GM19238 (cell line): Measurements from ENCODE around the gene CFAP43.

Experiments
- DNase-seq: peaks from one replicate; pipeline ENCODE4 v3.0.0; 2011; ENCODE audit warnings: low spot score; ENCODE audit not compliant: insufficient read length

CFAP43 gene

GRCh38 chr10:104098358-104098925 lies 133.7 kb downstream of the CFAP43 start:
- DNase-seq = no peak

GRCh38 chr10:104096692-104097091 lies 135.5 kb downstream of the CFAP43 start:
- DNase-seq = no peak

DNA sequence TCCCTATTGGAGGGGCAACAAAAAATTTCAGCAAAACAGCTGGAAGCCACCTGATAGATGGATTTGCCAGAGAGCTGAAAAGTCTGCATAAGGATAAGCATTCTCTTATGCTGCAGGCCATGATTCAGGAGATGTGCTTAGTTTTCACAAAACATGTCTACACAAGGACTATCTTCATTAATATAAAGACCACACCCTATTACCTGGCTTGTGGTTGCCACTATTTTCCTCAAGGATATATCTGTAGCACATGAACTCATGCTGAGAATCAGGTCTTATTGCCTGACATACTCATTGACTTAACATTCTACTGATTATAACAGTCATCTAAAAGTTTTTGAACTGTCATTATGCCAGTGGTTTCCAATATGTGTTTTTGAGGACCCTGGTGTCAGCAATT lies 139.4 kb downstream of the CFAP43 start:
- no peak for DNase-seq

- no peak for DNase-seq
These were observed 141.6 kb downstream of the CFAP43 start for GRCh38 chr10:104090611-104091010.

DNA sequence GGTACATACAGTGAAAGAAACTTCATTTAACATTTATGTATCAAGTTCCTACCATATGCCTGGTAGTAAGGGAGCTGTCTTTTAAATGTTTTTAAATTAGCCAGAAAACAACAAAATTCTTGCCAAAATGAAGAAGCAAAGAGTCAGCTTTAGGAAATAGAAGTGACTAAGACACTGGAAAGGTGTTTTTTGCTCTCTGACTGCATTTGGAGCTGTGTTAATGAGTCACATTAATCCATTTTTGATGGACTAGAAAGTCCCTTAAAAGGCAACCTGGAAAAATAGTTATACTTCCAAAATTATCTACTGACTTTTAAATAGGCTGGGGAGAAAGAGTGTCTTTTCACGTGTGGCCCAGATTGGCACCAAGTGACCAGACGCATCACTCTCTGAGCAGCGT lies 142.5 kb downstream of the CFAP43 start:
- no peak for DNase-seq

DNA sequence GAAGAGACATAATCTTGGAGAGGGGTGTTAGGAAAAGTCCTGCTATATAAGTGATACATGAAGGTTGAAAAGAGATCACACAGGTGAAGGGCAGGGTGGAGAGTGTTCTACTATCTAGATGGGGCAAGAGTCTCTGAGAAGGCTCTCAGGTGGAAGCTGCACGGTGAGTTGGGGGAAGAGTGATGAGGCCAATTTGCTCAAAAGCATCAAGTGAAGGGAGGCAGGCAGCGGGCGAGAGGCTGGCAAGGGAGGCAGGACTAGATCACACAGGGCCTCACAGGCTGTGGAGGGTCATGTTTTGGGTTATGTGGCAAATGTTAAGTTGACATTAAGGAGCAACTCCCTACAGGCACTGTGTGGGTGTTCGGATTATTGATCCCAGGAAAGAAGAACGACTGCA lies 143.9 kb downstream of the CFAP43 start:
- no peak for DNase-seq

GRCh38 chr10:104085801-104086400 lies 146.3 kb downstream of the CFAP43 start, which contains the start of gene COL17A1:
COL17A1 (minus strand) TSS chr10:104085880; CDS start chr10:104080673, 5,207 bp downstream.
- no peak for DNase-seq

DNA sequence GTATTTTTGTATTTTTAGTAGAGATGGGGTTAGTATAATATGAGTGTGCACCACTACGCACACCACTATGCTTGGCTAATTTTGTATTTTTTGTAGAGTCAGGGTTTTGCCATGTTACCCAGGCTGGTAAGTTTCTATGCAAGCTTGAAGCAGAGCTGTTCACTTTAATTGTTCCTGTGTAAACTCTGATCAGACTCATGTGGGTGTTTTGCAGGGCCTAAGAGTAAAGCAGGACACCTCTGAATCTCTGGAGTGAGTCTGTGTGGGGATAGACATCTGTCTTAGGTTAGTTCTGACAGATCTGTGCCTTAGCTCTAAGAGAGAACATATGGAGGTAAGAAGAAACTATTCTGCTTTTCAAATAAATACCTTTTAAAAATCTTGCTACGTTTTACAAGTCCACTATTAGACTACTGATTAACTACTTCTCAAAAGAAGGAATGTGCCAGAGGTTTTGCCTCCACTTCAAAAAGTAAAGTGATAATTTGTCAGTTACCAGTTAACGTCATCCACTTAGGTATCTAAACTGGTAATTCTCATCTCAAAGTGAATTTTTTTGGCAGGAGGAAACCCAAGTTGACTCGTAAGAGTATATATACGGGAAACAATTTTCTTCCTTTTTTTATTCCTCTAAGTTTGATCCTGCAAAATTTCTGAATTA lies 147.6 kb downstream of the CFAP43 start:
- no peak for DNase-seq

GRCh38 chr10:104081998-104082397 lies 150.2 kb downstream of the CFAP43 start:
- DNase-seq = no peak

DNA sequence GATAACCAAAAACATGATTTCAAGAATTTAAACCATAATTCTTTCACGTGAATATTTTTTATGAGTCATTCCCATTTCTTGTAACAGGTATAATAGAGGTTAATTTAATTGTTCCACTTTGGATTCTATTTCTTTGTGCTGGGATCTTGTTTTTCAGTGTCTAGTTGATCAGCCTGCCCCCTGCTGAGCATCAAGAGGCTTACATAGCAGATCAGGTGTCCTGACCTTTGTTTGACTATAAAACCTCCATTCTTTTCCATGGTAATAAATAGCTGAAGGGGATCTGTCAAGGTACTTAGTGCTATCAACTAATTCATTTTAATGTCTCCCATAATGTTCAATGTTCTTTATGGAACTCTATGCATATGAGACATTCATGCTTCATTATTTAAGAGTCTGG lies 151.4 kb downstream of the CFAP43 start:
- DNase-seq = no peak
